ENCODE data around the gene ADCY2.

Gene ADCY2

DNA sequence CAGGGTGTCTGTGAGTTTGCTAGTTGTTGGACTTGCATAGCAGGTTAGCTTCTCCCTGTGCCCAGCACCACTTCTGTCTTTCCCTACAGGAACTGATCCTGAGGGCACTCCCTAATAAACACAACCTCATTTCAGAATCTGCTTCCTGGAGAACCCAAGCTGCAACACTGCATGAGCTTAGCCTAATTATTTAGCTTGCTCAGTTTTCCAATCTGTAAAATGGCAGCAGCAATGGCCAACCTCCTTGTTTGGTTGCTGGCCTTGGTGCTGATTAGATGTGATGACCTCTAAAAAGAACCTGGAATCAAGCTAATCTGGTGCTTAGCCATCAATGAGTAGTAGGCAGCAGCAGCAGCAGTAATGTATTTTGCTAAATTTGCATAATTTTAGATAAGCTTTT is 133.9 kb downstream of the ADCY2 start:
- Histone ChIP-seq H3K27me3 (replicated peaks; ENCODE audit: control insufficient read depth, insufficient read depth, low read length, poor library complexity, severe bottlenecking) (no peaks in the 10 kb centered on the region), H3K27ac (ENCODE audit: insufficient read depth, low read length, poor library complexity, severe bottlenecking) (no peak overlapping the region), H3K4me1 (ENCODE audit: control insufficient read depth, insufficient read depth, low read length, poor library complexity, severe bottlenecking) (no peaks in the 10 kb centered on the region), H3K9me3 (ENCODE audit: control insufficient read depth, low read length) (no peaks in the 10 kb centered on the region), H3K36me3 (ENCODE audit: control insufficient read depth, insufficient read depth, low read length) (no peaks in the 10 kb centered on the region), H3K4me3 (ENCODE audit: insufficient read depth, low read depth, low read length, poor library complexity, severe bottlenecking) (no peak overlapping the region)
- DNase-seq, result no peak

DNA sequence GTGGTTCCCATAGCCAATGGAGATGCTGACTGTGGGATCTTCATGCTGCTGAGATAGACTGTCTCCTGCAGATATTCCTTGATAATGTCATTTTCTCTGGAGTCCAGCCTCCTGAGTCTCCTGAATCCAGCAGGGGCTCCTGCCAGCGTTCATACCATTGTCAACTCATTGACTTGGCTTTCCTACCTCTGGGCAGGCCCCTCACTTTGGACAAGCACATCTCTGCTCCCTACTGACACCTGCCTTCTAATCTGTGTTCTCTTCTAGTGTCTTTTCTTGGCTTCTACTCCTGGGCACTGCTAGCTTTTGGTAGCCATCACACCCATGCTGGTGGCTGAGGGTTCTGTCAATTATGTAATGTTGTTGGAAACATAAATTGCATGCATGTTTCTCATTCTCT is 138.0 kb downstream of the ADCY2 start:
- no peak overlapping the region for H3K4me3 ChIP-seq (ENCODE audit: insufficient read depth, low read depth, low read length, poor library complexity, severe bottlenecking)
- H3K36me3 ChIP-seq (ENCODE audit: control insufficient read depth, insufficient read depth, low read length), result no peaks in the 10 kb centered on the region
- no peaks in the 10 kb centered on the region for H3K9me3 ChIP-seq (ENCODE audit: control insufficient read depth, low read length)
- H3K27ac ChIP-seq (ENCODE audit: insufficient read depth, low read length, poor library complexity, severe bottlenecking), result no peak overlapping the region
- no peak for DNase-seq
- H3K27me3 ChIP-seq (replicated peaks; ENCODE audit: control insufficient read depth, insufficient read depth, low read length, poor library complexity, severe bottlenecking), result no peaks in the 10 kb centered on the region
- H3K4me1 ChIP-seq (ENCODE audit: control insufficient read depth, insufficient read depth, low read length, poor library complexity, severe bottlenecking), result no peaks in the 10 kb centered on the region

DNA sequence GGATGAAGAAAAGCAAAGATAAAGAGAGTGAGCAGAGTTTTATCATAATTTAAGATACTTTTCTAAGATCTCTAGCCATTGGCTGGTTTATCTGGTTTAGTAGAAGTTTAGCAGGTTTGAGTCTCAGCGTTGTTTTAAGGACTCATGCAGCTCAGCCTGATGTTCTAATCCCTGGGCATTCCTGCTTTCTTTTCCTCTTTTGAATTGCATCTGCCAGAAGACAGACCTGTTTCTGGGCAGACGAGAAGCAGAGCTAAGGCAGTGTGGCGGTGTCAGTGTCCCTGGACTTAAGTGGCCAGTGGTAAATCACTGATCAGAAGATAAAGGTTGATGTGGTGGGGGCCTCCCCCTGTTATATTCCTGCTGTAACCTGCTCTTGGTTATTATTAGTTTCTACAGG is 138.6 kb downstream of the ADCY2 start:
- Histone ChIP-seq H3K4me3 (ENCODE audit: insufficient read depth, low read depth, low read length, poor library complexity, severe bottlenecking) (no peak overlapping the region), H3K4me1 (ENCODE audit: control insufficient read depth, insufficient read depth, low read length, poor library complexity, severe bottlenecking) (no peaks in the 10 kb centered on the region), H3K9me3 (ENCODE audit: control insufficient read depth, low read length) (no peaks in the 10 kb centered on the region), H3K36me3 (ENCODE audit: control insufficient read depth, insufficient read depth, low read length) (no peaks in the 10 kb centered on the region), H3K27me3 (replicated peaks; ENCODE audit: control insufficient read depth, insufficient read depth, low read length, poor library complexity, severe bottlenecking) (no peaks in the 10 kb centered on the region), H3K27ac (ENCODE audit: insufficient read depth, low read length, poor library complexity, severe bottlenecking) (no peak overlapping the region)
- no peak for DNase-seq

DNA sequence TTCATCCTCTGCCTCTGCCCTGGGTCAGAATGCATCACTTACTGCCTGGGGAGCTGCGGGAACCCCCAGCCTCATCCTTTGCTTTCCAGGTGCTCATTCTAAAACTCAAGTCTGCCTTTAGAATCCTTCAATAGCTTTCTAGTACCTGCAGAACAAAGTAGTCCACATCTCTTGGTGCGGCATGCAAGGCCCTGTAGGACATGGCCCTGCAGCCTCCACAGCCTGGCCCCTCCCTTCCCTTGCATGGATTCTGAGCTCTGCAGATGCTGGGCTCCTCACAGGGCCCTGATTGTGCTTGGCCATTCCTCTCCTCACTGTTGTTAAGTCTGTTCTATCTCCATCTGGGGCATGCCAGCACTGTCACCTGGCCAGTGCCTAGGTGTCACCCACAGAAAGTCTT is 141.6 kb downstream of the ADCY2 start:
- no peak for DNase-seq
- Histone ChIP-seq H3K4me3 (ENCODE audit: insufficient read depth, low read depth, low read length, poor library complexity, severe bottlenecking) (no peak overlapping the region), H3K27me3 (replicated peaks; ENCODE audit: control insufficient read depth, insufficient read depth, low read length, poor library complexity, severe bottlenecking) (no peaks in the 10 kb centered on the region), H3K36me3 (ENCODE audit: control insufficient read depth, insufficient read depth, low read length) (no peaks in the 10 kb centered on the region), H3K4me1 (ENCODE audit: control insufficient read depth, insufficient read depth, low read length, poor library complexity, severe bottlenecking) (no peaks in the 10 kb centered on the region), H3K9me3 (ENCODE audit: control insufficient read depth, low read length) (no peaks in the 10 kb centered on the region), H3K27ac (ENCODE audit: insufficient read depth, low read length, poor library complexity, severe bottlenecking) (no peak overlapping the region)

DNA sequence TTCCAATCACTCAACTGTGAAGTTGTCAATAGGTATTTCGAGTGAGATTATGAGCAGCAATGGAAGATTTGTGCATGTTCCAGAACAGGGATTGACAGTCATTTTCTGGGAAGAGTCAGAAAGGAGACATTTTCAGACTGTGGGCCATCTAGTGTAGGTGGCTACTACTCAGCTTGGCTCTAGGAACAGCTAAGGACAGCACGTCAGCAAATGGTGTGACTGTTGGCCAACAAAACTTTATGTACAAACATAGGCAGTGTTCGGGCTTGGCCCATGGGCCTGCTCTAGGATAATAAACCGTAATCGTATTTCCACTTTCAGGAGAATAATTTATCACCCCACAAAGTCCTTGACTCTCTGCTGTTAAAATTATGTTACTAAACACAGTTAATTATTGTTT is 143.6 kb downstream of the ADCY2 start:
- Histone ChIP-seq H3K36me3 (ENCODE audit: control insufficient read depth, insufficient read depth, low read length) (no peaks in the 10 kb centered on the region), H3K27ac (ENCODE audit: insufficient read depth, low read length, poor library complexity, severe bottlenecking) (no peak overlapping the region), H3K4me1 (ENCODE audit: control insufficient read depth, insufficient read depth, low read length, poor library complexity, severe bottlenecking) (no peaks in the 10 kb centered on the region), H3K27me3 (replicated peaks; ENCODE audit: control insufficient read depth, insufficient read depth, low read length, poor library complexity, severe bottlenecking) (no peaks in the 10 kb centered on the region), H3K9me3 (ENCODE audit: control insufficient read depth, low read length) (no peaks in the 10 kb centered on the region), H3K4me3 (ENCODE audit: insufficient read depth, low read depth, low read length, poor library complexity, severe bottlenecking) (no peak overlapping the region)
- DNase-seq, result no peak

DNA sequence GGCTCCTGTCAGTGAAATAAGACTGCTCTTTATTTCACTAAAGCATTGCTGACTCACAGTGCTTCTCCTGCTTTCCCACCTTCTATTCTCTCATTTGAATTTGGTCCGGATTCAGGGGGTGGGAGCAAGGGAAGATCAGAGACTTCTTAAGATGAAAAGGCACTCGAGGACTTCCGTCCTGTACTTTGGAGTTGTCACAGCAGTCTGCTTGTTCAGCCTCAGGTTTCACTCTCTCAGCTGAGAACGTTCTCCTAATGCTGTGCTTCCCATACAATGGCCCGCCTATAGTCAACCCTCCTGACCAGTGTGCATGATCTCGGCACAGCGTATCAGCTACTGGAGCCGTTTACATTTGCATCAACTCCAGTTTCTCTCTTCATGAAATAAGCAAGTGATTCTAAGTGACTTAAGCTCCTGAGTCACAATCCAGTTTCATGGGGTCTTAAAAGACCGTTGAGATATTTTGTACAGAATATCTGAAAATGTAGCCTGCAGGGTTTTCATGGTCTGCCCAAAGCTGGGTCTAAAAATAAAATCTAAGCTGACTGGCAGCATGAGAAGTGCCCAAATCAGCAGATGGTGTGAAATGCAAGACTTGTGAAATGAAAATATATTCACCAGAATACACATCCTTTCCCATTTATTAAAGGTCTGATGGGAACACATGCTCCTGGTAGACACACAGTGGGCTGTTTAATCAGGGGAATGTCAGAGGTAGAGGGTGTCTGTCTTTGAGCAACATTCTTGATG is 145.0 kb downstream of the ADCY2 start:
- Histone ChIP-seq H3K4me3 (ENCODE audit: insufficient read depth, low read depth, low read length, poor library complexity, severe bottlenecking) (no peak overlapping the region), H3K36me3 (ENCODE audit: control insufficient read depth, insufficient read depth, low read length) (no peaks in the 10 kb centered on the region), H3K27me3 (replicated peaks; ENCODE audit: control insufficient read depth, insufficient read depth, low read length, poor library complexity, severe bottlenecking) (no peaks in the 10 kb centered on the region), H3K9me3 (ENCODE audit: control insufficient read depth, low read length) (no peaks in the 10 kb centered on the region), H3K4me1 (ENCODE audit: control insufficient read depth, insufficient read depth, low read length, poor library complexity, severe bottlenecking) (no peaks in the 10 kb centered on the region), H3K27ac (ENCODE audit: insufficient read depth, low read length, poor library complexity, severe bottlenecking) (no peak overlapping the region)
- no peak for DNase-seq

DNA sequence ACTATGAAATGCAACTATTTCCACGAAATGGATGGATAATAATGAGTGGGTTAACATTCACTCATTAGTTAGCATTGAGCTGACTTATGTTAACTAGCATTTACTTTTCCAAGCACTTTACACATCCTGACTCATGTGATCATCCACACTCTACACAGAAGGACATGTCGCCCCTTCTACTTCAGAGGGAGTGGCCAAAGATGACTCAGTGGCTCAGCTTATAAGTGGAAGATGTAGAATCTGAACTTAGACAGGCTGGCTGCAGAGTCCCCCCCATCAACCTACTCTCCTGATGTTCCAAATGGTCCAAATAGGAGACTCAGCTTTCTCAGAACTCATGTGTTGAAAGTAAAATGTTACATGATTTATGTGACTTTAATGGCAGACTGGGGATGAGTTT is 146.0 kb downstream of the ADCY2 start:
- no peaks in the 10 kb centered on the region for H3K27me3 ChIP-seq (replicated peaks; ENCODE audit: control insufficient read depth, insufficient read depth, low read length, poor library complexity, severe bottlenecking)
- no peaks in the 10 kb centered on the region for H3K4me1 ChIP-seq (ENCODE audit: control insufficient read depth, insufficient read depth, low read length, poor library complexity, severe bottlenecking)
- no peaks in the 10 kb centered on the region for H3K36me3 ChIP-seq (ENCODE audit: control insufficient read depth, insufficient read depth, low read length)
- H3K9me3 ChIP-seq (ENCODE audit: control insufficient read depth, low read length), result no peaks in the 10 kb centered on the region
- no peak overlapping the region for H3K4me3 ChIP-seq (ENCODE audit: insufficient read depth, low read depth, low read length, poor library complexity, severe bottlenecking)
- no peak for DNase-seq
- H3K27ac ChIP-seq (ENCODE audit: insufficient read depth, low read length, poor library complexity, severe bottlenecking), result no peak overlapping the region

DNA sequence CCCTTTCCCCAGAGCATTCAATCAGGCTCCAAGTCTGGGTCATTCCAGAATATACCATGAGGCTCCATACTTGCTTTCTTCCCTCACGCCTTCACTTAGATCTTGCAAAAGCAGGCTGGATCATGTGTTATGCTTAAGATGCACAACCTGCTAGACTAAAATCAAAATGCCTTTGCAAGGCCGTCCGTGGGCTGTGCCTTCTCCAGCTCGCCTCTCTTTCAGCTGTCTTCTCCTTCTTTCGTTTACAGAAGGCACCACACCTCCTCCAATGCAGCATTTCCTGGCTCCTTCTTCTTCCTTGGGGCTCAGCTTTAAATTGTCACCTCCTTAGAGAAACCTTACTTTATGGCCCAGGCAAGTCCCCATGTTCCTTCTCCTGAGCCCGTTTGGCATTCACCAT is 150.6 kb downstream of the ADCY2 start:
- DNase-seq, result no peak
- H3K27ac ChIP-seq (ENCODE audit: insufficient read depth, low read length, poor library complexity, severe bottlenecking), result no peak overlapping the region
- H3K27me3 ChIP-seq (replicated peaks; ENCODE audit: control insufficient read depth, insufficient read depth, low read length, poor library complexity, severe bottlenecking), result no peaks in the 10 kb centered on the region
- no peaks in the 10 kb centered on the region for H3K9me3 ChIP-seq (ENCODE audit: control insufficient read depth, low read length)
- H3K36me3 ChIP-seq (ENCODE audit: control insufficient read depth, insufficient read depth, low read length), result no peaks in the 10 kb centered on the region
- no peaks in the 10 kb centered on the region for H3K4me1 ChIP-seq (ENCODE audit: control insufficient read depth, insufficient read depth, low read length, poor library complexity, severe bottlenecking)
- no peak overlapping the region for H3K4me3 ChIP-seq (ENCODE audit: insufficient read depth, low read depth, low read length, poor library complexity, severe bottlenecking)

DNA sequence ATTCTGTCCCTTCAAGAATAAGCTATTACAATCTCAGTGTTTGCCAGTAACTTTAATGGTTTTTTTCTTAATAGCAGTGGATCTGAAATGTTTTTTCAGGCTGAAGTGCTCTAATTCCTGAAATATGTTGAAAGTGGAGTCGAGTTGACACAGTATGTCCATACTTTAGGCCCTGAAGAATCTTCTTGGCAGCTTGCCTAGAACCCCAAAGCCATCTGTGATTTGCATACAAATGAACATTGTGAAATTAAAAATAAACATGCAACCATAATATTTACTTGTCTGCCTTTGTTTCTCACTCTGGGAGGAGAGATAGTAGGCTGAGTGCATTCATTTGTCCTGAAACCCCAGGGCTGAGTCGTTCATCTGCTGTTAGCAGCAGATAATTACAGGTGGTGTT is 152.7 kb downstream of the ADCY2 start:
- Histone ChIP-seq H3K4me1 (ENCODE audit: control insufficient read depth, insufficient read depth, low read length, poor library complexity, severe bottlenecking) (no peaks in the 10 kb centered on the region), H3K4me3 (ENCODE audit: insufficient read depth, low read depth, low read length, poor library complexity, severe bottlenecking) (no peak overlapping the region), H3K9me3 (ENCODE audit: control insufficient read depth, low read length) (no peaks in the 10 kb centered on the region), H3K36me3 (ENCODE audit: control insufficient read depth, insufficient read depth, low read length) (no peaks in the 10 kb centered on the region), H3K27me3 (replicated peaks; ENCODE audit: control insufficient read depth, insufficient read depth, low read length, poor library complexity, severe bottlenecking) (no peaks in the 10 kb centered on the region), H3K27ac (ENCODE audit: insufficient read depth, low read length, poor library complexity, severe bottlenecking) (no peak overlapping the region)
- no peak for DNase-seq

DNA sequence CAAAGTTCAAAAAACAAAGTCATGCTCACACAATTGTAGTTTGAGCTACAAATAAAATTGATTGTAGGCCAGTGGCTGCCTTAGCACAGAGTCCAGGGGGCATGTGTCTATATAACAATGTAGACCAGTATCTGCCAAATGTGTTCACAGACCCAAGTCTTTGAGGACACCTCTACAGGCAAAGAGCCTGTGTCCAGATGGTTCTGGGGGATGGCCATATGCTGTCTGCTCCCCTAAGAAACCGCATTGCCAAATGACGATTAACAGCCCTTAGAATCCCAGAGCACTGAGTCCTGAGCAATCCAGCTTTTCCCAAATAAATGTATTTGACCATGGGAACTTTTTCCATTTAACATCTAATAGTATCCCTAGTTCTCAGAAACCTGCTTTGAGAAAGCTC is 169.6 kb downstream of the ADCY2 start:
- Histone ChIP-seq H3K27ac (ENCODE audit: insufficient read depth, low read length, poor library complexity, severe bottlenecking) (no peak overlapping the region), H3K9me3 (ENCODE audit: control insufficient read depth, low read length) (no peaks in the 10 kb centered on the region), H3K4me1 (ENCODE audit: control insufficient read depth, insufficient read depth, low read length, poor library complexity, severe bottlenecking) (no peaks in the 10 kb centered on the region), H3K36me3 (ENCODE audit: control insufficient read depth, insufficient read depth, low read length) (no peaks in the 10 kb centered on the region), H3K27me3 (replicated peaks; ENCODE audit: control insufficient read depth, insufficient read depth, low read length, poor library complexity, severe bottlenecking) (no peaks in the 10 kb centered on the region), H3K4me3 (ENCODE audit: insufficient read depth, low read depth, low read length, poor library complexity, severe bottlenecking) (no peak overlapping the region)
- DNase-seq, result no peak

Measured in effector memory CD4-positive, alpha-beta T cell (primary cell).